BE2C (cell line): Measurements from ENCODE around the gene HIVEP3.

ENCODE experiments used
- DNase-seq: peaks from one replicate; pipeline ENCODE4 v3.0.0-alpha.2; 2020
- H3K27me3 ChIP-seq: fragments of 250-450 bp; sonication (Bioruptor Pico); 2 replicates; pipeline ENCODE4 v1.5.1; 2020; ENCODE audit warnings: mild to moderate bottlenecking
- H3K36me3 ChIP-seq: fragments of 250-450 bp; sonication (Bioruptor Pico); 2 replicates; pipeline ENCODE4 v1.5.1; 2020; ENCODE audit warnings: mild to moderate bottlenecking
- H3K4me1 ChIP-seq: fragments of 250-450 bp; sonication (Bioruptor Pico); 2 replicates; pipeline ENCODE4 v1.5.1; 2020
- H3K4me3 ChIP-seq: 2 replicates; pipeline ENCODE4 v1.5.1; 2011; ENCODE audit warnings: low read depth, low read length
- H3K9me3 ChIP-seq: fragments of 250-450 bp; sonication (Bioruptor Pico); 2 replicates; pipeline ENCODE4 v1.5.1; 2020
- CTCF ChIP-seq: IDR thresholded peaks from 2 replicates; pipeline ENCODE4 v1.5.1; 2012; ENCODE audit warnings: mild to moderate bottlenecking, low read depth, low read length

Gene HIVEP3

GRCh38 chr1:41648844-41649243, 269.9 kb downstream of the HIVEP3 start:
- no peak for DNase-seq
- H3K9me3 ChIP-seq = no peaks in the 10 kb centered on the region
- H3K36me3 ChIP-seq = no peaks in the 10 kb centered on the region
- H3K4me3 ChIP-seq = no peak overlapping the region
- H3K27me3 ChIP-seq = no peaks in the 10 kb centered on the region
- H3K4me1 ChIP-seq = no peaks in the 10 kb centered on the region
- no peak for TF ChIP-seq CTCF

- Histone ChIP-seq H3K36me3 (no peaks in the 10 kb centered on the region), H3K4me3 (no peak overlapping the region), H3K27me3 (no peaks in the 10 kb centered on the region), H3K4me1 (no peaks in the 10 kb centered on the region), H3K9me3 (no peaks in the 10 kb centered on the region)
- no peak for TF ChIP-seq CTCF
- DNase-seq = no peak
Observed at GRCh38 chr1:41648230-41648629, 270.5 kb downstream of the HIVEP3 start.

GRCh38 chr1:41647221-41648135, 271.2 kb downstream of the HIVEP3 start:
- TF ChIP-seq CTCF = no peak
- H3K4me3 ChIP-seq = no peak overlapping the region
- no peaks in the 10 kb centered on the region for H3K9me3 ChIP-seq
- H3K27me3 ChIP-seq = no peaks in the 10 kb centered on the region
- DNase-seq = no peak
- no peaks in the 10 kb centered on the region for H3K4me1 ChIP-seq
- no peaks in the 10 kb centered on the region for H3K36me3 ChIP-seq

- no peak for DNase-seq
- no peak overlapping the region for H3K4me3 ChIP-seq
- no peaks in the 10 kb centered on the region for H3K9me3 ChIP-seq
- H3K4me1 ChIP-seq = no peaks in the 10 kb centered on the region
- no peaks in the 10 kb centered on the region for H3K36me3 ChIP-seq
- no peaks in the 10 kb centered on the region for H3K27me3 ChIP-seq
- TF ChIP-seq CTCF = no peak
Observed at GRCh38 chr1:41646186-41646585, 272.5 kb downstream of the HIVEP3 start.

GRCh38 chr1:41645062-41645461, 273.7 kb downstream of the HIVEP3 start:
- no peak for TF ChIP-seq CTCF
- no peaks in the 10 kb centered on the region for H3K36me3 ChIP-seq
- H3K4me3 ChIP-seq = no peak overlapping the region
- DNase-seq = no peak
- H3K27me3 ChIP-seq = no peaks in the 10 kb centered on the region
- no peaks in the 10 kb centered on the region for H3K9me3 ChIP-seq
- no peaks in the 10 kb centered on the region for H3K4me1 ChIP-seq
